GM19238 (cell line): ENCODE data around the gene RCE1.

ENCODE experiments used
- DNase-seq: peaks from one replicate; pipeline ENCODE4 v3.0.0; 2011; ENCODE audit warnings: low spot score; ENCODE audit not compliant: insufficient read length

The RCE1 gene

DNA sequence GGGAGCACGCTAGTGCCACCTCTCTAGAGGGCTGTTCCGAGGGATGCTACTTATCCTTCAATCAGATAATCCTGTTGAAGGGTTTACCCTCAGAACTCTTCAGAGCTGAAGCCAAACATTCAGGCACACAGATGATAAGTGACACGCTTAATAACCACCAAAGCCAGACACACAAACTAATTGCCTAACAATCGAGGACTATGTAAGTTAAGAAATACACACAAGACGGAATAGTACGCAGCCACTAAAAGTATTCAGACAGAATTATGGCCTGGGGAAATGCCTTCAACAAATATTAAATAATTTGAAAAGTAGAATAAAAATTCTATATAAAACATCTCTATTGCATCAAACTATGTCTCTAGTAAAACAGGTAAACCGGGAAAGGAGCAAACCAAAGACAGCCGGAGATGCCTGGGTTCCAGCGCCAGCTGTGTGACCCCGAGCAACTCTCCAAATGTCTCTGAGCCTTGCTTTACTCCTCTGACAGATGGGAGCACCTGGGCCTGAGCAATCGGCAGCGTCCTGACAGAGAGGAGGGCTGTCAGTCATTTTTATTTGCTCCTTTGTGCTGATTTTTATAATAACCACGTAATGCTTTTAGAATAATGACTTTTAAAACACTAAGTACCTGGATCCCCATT is 25.0 kb downstream of the RCE1 start:
- no peak for DNase-seq

DNA sequence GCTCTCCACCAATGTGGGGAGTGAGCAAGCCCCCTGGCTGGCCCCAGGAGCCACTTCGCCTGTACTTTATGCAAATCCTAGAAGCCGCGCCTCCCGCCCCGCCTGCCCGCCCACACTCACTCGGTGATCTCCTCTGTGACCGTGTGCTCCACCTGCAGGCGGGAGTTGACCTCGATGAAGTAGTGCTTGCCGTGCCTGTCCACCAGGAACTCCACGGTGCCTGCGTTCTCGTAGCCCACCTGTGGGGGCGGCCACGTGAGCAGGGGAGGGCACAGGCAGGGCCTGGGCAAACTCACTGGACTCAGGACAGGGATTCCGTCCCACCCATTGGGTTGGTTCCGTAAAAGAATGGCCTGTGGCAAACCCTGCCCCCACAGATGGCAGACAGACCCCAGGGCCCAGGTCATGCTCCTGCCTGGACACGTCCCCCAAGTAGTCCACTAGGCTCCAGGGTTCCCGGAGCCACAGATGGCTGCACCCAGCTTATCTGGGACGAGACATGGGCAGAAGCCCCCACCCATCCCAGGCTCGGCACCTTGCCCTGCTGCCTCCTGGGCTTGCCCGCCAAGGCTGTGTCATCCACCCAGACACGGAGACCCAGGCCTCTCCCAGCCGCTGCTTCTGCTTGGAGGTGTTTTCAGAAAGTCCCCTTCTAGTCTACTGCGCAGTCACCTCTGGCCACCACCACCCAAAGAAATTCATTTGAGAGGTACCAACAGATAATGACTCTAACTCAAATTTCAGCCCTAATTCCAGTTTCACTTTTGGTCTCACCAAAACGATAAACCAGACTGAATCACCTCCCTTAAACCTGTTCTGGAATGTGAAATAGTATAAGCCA is 25.7 kb downstream of the RCE1 start:
- DNase-seq = peak; percentile 93

DNA sequence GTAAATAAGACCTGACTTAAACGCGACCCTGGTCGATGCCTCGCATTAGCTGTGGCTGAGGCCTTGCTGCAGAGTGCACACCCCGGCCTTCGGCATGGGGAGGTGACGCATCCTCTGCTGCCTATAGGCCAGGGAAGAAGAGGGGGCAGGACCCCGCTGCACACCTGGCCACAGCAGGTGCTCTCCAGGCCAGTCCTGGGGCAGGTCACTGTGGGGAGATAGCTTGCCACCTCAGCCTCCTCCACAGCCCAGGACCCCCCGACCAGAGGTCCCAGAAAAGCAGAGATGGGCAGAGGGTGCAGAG is 26.3 kb downstream of the RCE1 start:
- no peak for DNase-seq

DNA sequence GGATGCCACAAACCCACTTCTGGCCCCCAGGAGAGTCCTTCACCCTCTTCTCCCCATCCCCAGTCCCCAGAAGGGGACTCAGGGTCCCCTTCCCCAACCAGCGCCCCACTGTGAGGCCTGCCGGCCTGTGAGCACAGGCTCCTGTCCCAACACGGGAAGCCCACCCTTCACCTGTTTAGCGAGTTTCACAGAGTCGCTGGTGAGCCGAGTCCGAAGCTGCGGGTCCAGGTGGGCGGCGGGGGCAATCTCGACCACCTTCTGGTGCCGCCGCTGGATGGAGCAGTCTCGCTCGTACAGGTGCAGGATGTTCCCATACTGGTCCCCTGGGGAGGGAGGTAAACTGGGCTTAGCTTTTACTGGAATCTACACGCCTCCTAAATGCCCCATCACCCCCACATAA is 26.9 kb downstream of the RCE1 start:
- DNase-seq = no peak

DNA sequence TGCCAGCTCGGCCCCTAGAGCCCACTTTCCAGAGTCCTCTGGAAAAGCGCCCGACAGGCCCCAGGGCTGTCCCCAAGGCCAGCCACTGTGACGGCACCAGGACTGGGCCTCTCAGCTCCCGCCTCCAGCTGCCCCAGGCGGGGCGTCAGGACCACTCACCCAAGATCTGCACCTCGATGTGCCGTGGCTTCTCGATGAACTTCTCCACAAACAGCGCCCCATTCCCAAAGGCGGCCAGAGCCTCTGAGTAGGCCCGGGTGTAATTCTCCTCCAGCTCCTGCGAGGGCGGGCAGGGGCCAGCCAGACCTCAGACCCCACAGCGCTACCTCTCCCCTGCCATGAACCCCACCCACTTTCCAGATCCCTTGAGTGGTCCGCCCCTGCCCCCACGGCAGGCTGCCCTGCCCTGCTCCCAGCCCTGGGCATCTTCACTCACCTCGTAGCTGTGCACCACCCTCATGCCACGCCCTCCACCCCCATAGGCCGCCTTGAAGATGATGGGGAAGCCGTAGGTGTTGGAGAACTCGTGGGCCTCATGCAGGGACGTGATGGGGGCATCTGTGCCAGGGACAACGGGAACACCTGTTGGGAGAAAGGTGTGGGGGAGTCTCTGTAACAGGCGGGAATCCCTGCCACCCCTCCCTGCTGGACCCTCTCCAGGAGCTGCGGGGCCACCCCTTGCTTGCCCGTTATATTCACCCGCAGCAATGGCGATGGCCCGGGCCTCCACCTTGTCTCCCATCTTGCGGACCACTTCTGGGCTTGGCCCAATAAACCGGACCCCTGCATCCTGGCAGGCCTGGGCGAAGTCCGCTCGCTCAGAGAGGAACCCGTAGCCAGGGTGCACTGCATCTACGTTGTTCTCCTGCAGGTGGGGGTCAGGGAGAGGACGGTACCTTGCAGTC is 27.6 kb downstream of the RCE1 start:
- no peak for DNase-seq

DNA sequence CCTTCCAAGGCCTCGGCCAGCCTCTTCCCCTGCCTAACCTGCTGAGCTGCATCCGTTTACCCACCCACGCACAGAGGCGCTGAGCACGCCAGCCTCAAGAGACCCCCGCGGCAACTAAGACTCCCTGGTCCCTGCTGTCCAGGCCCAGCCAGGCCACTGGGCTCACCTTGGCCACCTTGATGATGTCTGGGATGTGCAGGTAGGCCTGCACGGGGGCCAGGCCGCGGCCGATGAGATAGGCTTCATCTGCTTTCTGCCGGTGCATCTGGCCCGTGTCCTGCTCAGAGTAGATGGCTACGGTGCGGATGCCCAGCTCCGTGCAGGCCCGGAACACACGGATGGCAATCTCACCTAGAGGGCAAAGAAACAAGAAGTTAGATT is 28.3 kb downstream of the RCE1 start:
- DNase-seq = no peak

DNA sequence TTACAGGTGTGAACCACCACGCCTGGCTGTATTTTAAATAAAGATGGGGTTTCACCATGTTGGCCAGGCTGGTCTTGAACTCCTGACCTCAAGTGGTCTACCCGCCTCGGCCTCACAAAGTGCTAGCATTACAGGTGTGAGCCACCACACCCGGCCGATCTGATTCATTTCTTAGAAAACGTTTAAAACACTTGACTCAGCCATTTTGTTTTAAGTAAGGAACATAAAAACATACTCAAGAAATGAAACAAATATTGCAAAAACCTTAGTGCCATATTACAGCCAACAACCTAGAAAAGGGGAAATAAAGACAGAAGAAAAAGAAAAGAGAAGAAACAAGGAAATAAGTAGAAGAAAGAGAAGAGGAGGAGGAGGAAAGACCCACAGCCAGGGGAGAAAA is 31.0 kb downstream of the RCE1 start:
- no peak for DNase-seq

DNA sequence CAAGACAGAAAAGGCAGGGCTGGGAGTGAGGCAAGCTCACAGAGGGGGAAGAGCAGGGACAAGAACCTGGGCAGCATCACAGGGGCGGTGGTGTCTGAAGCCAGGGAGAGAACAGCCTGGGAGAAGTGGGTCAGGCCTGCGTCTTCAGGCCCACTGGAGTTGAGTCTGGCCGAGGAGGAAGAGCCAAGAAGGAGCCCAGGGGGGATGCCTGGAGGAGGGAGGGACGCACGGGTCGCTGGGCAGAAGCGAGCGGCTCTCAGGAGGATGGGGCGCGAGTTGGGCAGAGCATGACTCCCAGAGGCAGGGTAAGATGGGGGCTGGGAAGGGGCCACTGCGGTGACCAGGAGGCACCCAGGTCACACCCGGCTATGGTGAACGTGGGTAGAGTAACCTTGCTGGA is 32.1 kb downstream of the RCE1 start:
- DNase-seq = no peak

DNA sequence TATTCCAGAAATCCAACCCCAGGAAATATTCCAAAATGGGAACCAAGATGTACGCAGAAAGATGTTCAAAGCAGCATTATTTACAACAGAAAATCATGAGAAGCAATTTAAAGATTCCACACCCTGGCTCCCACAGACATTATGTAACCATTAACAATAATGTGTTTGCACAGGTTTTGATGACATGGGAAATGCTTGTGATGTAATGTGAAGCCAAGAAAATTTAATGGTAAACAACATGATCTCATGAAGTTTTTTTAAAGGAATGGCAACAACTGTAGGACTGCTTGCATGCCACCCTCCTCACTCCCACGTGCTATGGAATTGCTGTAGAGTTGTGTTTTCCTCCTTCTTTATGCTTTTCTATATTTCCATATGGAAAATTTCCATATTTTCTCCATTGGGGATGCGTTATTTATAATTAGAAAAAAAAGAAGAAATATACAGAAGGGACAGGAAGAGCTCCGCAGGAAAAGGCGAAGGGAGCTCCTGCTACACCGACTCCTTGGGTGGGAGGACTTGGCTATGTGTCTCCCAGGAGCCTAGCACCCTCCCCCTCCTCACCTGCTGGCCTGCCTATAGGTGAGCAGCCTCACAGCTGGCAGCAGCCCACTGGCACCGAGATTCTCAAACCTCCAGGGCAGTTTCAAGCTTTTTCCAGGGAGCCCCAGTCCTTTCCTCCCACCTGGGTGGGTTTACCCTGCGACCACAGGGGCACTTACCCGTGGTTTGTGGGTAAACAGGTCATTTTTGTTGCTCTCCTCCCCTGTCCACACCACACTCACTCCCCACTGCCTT is 34.5 kb downstream of the RCE1 start:
- DNase-seq = no peak

DNA sequence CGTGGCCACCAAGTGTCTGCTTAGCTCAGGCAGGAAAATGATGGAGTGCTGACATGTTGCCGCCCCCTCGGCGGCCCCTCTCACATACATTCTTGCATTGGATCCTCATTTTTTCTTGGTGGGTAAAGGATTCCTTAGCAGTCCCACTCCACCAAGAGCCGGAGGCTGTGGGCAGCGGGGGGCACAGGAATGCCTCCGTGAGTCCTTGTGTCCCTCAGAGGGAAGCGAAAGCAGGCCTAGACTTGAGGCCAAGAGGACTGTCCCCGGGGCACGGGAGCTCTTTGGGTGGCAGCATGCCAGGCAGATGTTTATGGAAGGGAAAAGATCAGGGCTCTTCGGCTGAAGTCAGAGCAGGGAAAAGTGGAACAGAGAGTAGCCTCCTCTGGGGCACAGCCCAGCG is 35.2 kb downstream of the RCE1 start:
- no peak for DNase-seq

DNA sequence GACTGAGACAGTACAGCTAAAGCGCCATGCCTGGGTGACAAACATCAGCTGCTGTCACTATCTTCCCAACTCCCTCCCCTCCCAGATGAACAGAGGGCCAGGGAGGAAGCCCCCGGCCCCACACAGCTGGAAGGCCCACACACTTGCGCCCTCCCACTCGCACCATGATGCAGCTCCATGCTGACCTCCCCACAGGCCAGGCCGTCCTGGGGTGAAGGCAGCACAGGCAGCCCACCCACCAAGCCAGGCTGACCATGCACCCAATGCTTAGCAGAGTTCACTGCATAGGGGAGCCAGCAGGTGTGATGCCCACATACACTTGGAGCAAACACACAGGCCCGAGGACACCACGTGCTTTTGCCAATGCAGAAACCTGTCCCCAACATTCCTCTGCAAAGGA is 35.8 kb downstream of the RCE1 start:
- no peak for DNase-seq

DNA sequence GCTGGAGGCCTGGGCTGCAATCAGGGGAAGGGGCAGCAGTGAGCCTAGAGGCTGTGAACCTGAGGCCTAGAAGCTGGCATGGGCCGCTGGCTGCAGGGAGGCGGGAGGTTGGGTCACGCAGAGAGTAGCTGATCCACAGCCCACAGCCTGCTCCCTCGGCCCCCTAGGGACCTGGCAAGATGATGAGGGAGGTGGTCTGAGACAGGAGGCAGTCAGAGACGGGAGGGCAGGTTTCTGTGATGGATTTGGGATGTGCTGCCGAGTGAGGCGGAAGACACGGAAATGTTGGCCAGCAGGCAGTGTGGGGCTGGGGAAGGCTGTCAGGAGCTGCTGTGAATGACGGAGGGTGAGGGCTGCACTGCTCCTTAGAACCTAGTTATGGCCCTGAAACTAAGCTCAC is 36.3 kb downstream of the RCE1 start:
- no peak for DNase-seq

DNA sequence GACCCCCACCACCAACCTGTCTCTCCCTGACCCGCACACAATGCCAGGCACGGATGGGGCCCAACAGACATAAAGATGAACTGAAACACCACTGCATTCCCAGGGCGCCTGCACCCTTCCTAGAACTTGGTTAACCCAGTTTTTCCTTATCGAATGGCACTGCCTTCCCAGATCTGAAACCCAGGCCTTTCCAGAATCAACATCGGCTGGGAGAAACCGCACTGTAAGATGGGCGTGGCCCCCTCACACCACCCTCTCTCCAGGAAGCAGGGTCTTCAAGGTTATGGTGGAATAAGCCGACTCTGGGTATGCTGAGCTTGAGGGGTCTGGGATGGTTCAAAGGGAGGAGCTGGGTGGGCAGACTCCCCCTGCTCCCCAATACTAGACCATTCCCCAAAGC is 36.8 kb downstream of the RCE1 start:
- DNase-seq = no peak

DNA sequence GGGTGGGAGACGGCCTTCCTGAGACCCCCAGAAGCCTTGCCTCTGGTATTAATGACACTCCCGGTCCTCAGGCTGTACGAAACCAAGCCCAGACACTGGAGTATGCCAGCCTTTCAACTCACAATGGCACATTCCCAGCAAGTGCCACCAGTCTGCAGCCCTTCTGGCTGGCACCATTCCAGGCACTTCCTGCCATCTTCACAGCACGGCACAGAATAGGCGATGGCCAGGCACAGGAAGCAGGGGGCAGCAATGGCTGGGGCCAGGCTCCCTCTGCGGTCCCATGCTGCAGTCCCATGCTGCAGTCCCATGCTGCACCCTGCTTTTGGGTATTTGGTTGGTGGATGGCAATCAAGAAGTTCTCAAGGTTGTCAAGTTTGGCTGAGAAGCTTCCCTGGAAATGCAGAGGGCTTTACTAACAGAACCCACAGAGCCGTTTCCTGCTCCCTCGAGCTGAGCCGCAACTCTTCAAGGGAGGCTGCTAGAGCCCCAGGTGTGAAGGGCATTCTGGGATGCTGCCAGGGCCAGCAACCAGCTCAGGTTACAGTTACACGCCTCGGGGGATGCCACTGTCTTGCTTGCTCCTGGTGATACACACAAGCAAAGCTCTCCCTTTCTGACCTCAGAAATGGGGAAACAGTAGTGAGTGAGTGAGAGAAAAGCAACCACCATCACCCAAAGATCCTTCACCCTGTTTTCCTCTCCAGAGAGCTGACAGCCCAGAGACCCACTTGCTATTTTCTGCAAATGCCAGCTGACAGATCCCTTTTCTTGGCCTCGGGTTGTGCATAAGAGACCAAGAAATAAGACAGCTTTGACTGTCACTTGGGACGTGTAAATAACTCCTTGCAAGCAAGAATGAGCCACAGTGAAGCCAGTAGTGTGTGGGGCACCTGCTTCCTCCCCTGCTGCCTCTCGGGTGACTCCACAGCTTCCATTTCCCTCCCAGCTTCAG is 37.5 kb downstream of the RCE1 start:
- no peak for DNase-seq

DNA sequence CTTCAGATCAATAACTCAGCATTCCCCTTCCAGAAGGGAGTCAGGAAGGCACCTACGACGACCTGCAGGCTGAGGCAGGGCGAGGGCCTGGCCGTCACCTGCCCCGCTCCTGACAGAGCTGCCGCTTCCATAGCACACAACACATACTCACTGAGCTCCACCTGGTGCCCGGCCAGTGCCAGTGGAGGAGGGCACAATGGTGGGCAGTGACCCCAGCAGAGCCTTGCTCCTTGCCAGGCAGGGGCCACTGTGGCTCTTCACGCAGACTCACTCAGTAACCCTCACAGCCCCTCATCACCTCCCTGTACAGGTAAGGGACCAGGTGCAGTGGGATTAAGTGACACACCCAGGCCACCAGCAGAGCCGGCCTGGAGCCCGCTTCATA is 38.2 kb downstream of the RCE1 start:
- no peak for DNase-seq

DNA sequence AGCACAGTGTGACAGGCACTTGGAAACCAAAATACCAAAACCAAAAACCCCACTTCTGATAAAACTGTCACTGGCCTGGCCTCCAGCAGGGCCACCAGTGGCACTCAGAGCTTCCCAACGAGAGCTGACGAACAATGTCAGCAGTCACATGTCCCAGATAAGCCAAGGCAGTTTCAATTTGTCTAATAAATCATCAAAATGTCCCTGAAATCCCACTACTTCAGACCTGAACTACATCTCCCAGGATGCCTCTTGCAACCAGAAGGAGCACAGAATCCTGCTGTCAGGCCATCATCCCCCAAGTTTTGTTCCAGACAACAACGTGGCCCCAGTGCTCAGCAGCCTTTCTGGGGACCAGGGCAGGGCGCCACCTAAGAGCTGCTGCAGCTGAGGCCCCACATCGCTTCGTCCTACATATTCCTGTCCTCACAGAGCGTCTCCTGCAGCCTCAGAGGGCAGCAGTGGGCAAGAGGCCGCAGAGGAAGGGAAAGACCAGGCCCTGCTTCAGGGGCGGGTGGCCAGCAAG is 38.7 kb downstream of the RCE1 start:
- no peak for DNase-seq

DNA sequence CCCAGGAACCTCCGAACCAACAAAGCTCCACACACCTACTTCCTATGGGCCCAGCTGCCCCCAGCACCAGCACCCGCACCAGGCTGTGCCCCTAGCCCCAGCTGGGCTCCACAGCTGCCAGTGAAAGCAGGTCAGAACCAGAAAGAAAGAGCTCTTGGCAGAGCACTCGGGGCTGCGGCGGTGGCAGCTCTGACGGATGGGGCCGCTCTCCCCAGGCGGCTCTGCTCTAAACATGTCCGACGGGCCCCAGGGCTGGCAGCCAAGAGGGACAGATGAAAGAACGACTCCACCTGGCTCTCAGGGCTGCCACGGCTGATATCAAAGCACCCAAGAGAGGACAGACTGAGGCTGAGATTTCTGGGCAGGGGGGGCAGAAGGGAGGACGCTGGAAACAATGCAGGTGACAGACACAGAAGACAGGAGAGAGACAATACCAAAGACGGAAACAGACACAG is 39.3 kb downstream of the RCE1 start:
- no peak for DNase-seq

DNA sequence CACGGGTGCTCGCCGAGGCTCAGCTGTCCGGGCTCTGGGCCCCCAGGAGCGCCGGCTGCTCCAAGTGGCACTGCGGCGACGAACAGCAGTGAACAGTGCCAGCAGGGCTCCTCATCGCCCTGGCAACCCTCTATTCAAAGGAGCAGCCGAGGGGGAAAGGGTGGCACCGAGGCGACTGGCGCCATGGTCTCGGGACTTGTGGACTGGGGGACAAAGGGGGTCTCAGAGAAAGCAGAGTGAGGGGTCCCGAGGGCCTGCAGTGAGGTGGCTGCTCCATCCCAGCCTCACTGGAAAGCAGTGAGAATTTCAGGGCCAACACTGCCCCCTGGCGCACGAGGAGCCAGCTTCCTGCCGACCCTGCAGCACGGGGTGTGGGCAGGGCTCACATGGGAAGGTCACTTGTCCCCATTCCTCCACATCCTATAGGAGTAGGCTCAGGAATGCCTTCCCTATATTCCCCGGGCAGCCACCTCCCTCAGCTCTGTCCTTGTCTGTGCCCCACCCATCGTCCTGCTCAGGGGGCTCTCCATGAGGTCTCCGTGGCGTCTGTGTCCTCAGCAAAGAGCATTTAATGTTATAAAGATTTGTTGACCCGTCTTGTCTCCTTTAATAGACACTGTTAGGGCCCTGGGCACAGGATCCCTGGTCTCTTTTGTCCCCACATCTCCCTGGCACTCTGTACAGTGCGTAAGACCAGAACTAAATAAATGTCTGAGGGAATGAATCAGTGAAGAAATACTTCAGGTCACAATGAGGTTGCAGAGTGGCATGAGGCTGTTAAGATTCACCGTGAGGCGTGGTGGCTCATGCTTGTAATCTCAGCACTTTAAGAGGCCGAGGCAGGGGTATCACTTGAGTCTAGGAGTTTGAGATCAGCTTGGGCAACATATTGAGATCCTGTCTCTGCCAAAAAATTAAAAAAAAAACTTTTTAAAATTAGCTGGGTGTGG is 40.0 kb downstream of the RCE1 start:
- DNase-seq = peak; percentile 44

DNA sequence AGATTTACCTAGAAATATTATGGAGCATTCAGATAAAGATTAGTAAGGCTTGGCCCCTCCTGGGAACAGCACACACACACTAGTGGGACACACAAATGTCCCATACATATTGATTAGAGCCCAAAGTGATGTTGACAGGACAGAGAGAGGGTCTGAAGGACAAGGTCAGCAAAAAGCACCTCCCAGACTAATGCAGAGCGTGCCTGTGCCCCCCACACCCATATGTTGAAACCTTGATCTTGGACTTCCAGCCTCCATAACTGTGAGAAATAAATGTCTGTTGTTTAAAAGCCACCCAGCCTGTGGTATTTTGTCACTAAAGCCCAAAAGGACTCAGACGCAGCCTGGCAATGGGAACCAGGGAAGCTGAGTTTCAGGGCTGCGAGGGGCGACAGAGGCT is 41.2 kb downstream of the RCE1 start:
- no peak for DNase-seq
